OCI-LY1 (cell line): ENCODE results near the gene TIRAP.

Source experiments
- H2AFZ ChIP-seq: fragments of 200-600 bp; sonication (generic), shearing (Covaris generic); 2 replicates; pipeline ENCODE4 v1.6.0; 2014; ENCODE audit warnings: antibody characterized with exemption, mild to moderate bottlenecking, low read length
- H3F3A ChIP-seq: fragments of 200-600 bp; sonication (generic), shearing (Covaris generic); 2 replicates; pipeline ENCODE4 v1.6.0; 2014; ENCODE audit warnings: mild to moderate bottlenecking, antibody characterized with exemption, low read length, moderate library complexity; ENCODE audit not compliant: insufficient read depth
- H3K27ac ChIP-seq: fragments of 200-600 bp; sonication (generic); 2 replicates; pipeline ENCODE4 v1.5.1; 2014; ENCODE audit warnings: low read length, mixed run types, mild to moderate bottlenecking, low read depth; ENCODE audit not compliant: poor library complexity, severe bottlenecking
- H3K27me3 ChIP-seq: fragments of 200-600 bp; sonication (generic); 2 replicates; pipeline ENCODE4 v1.6.0; 2014; ENCODE audit warnings: antibody characterized with exemption, mild to moderate bottlenecking, low read length, moderate library complexity; ENCODE audit not compliant: insufficient read depth
- H3K36me3 ChIP-seq: fragments of 200-600 bp; sonication (generic); 2 replicates; pipeline ENCODE4 v1.6.1; 2014; ENCODE audit warnings: mild to moderate bottlenecking, antibody characterized with exemption, low read length, moderate library complexity, mixed read lengths; ENCODE audit not compliant: insufficient read depth
- H3K4me1 ChIP-seq: fragments of 200-600 bp; sonication (generic); 2 replicates; pipeline ENCODE4 v1.5.1; 2014; ENCODE audit warnings: mild to moderate bottlenecking, low read length, moderate library complexity; ENCODE audit not compliant: insufficient read depth, severe bottlenecking
- H3K4me2 ChIP-seq: fragments of 200-600 bp; sonication (generic), shearing (Covaris generic); 2 replicates; pipeline ENCODE4 v1.6.1; 2014; ENCODE audit warnings: low read length
- H3K4me3 ChIP-seq: fragments of 200-600 bp; sonication (generic); 2 replicates; pipeline ENCODE4 v1.5.1; 2014; ENCODE audit warnings: low read length, low read depth, mild to moderate bottlenecking, mixed read lengths; ENCODE audit not compliant: poor library complexity, severe bottlenecking
- H3K79me2 ChIP-seq: fragments of 200-600 bp; shearing (Covaris generic); 2 replicates; pipeline ENCODE4 v1.6.1; 2016; ENCODE audit warnings: mixed run types, low read length, mixed read lengths; ENCODE audit not compliant: insufficient read depth
- H3K9ac ChIP-seq: fragments of 200-600 bp; sonication (generic), shearing (Covaris generic); 2 replicates; pipeline ENCODE4 v1.6.1; 2014; ENCODE audit warnings: mild to moderate bottlenecking, low read length, mixed read lengths
- H3K9me2 ChIP-seq: fragments of 200-600 bp; sonication (generic), shearing (Covaris generic); 2 replicates; pipeline ENCODE4 v1.6.1; 2014; ENCODE audit warnings: low read depth, mild to moderate bottlenecking, low read length, mixed read lengths
- H3K9me3 ChIP-seq: fragments of 200-600 bp; shearing (Covaris generic); 2 replicates; pipeline ENCODE4 v1.6.1; 2014; ENCODE audit warnings: low read length, mixed read lengths
- H4K20me1 ChIP-seq: fragments of 200-600 bp; sonication (generic), shearing (Covaris generic); 2 replicates; pipeline ENCODE4 v1.6.0; 2016; ENCODE audit warnings: mild to moderate bottlenecking, low read length; ENCODE audit not compliant: insufficient read depth
- CTCF ChIP-seq: fragments of 200-600 bp; sonication (generic), shearing (Covaris generic); IDR thresholded peaks from 2 replicates; pipeline ENCODE4 v1.5.1; 2017; ENCODE audit warnings: mild to moderate bottlenecking, antibody characterized with exemption, low read length, moderate library complexity, mixed read lengths
- EZH2 ChIP-seq: fragments of 200-600 bp; sonication (generic), shearing (Covaris generic); IDR thresholded peaks from 2 replicates; pipeline ENCODE4 v1.8.0; 2017; ENCODE audit warnings: borderline replicate concordance, mixed run types, mild to moderate bottlenecking, antibody characterized with exemption, low read length, moderate library complexity, mixed read lengths

TIRAP gene

DNA sequence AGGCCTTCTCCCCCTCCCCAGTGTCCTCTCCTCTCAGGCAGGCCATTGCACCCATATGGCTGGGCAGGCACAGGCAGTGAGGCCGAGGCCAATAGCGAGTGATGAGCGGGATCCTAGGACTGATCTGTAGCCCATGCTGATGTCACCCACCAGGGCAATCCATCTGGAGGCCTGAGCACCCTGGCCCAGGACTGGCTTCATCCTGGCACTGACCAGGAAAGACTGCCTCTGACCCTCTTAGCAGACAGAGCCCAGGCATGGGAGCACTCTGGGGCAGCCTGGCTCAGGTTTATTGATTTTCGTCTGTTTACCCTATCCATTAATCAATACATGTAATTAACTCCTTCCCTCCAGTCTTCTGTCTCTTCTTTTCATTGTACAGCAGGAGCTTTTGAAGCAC is 5.1 kb upstream of the TIRAP start:
- H3F3A ChIP-seq = no peaks in the 10 kb centered on the region
- H3K36me3 ChIP-seq = peaks cover 43% of the 10 kb centered on the region
- no peak overlapping the region for H3K27ac ChIP-seq
- no peaks in the 10 kb centered on the region for H3K27me3 ChIP-seq
- H3K4me2 ChIP-seq = no peak overlapping the region
- peaks cover 14% of the 10 kb centered on the region for H3K4me1 ChIP-seq
- no peak overlapping the region for H2AFZ ChIP-seq
- TF ChIP-seq CTCF = no peak
- no peak for TF ChIP-seq EZH2
- no peaks in the 10 kb centered on the region for H4K20me1 ChIP-seq
- no peaks in the 10 kb centered on the region for H3K79me2 ChIP-seq
- no peaks in the 10 kb centered on the region for H3K9me3 ChIP-seq
- no peak overlapping the region for H3K9ac ChIP-seq
- no peaks in the 10 kb centered on the region for H3K9me2 ChIP-seq
- no peak overlapping the region for H3K4me3 ChIP-seq

GRCh38 chr11:126279191-126279590 is 3.7 kb upstream of the TIRAP start:
- Histone ChIP-seq H3K79me2 (no peaks in the 10 kb centered on the region), H3K9me2 (no peaks in the 10 kb centered on the region), H3K4me2 (no peak overlapping the region), H3K9ac (no peak overlapping the region), H3K36me3 (peaks cover 29% of the 10 kb centered on the region), H2AFZ (no peak overlapping the region), H3K27me3 (no peaks in the 10 kb centered on the region), H3K9me3 (no peaks in the 10 kb centered on the region), H3K4me1 (peaks cover 21% of the 10 kb centered on the region), H3K4me3 (no peak overlapping the region), H3F3A (no peaks in the 10 kb centered on the region), H3K27ac (no peak overlapping the region), H4K20me1 (no peaks in the 10 kb centered on the region)
- TF ChIP-seq EZH2 (no peak), CTCF (no peak)

DNA sequence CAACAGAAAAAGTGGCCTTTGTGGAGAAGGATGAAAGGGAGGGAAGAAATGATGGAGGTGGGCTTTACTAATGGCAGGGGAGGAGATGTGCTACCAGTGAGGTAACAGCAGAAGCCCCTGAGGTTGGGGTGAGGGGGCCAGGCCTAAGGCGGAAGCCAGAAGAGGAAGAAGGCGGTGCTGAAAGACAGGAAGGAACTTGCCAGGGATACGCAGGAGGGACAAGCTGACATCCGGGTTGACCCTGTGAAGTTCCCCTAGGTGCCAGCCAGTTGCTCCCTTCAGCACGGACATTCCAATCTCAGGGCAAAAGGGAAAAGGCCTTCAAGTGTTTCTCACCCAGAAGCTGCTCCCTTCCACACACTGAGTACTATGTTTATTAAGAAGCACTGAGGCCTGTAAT is 2.3 kb upstream of the TIRAP start:
- H3K4me1 ChIP-seq = peaks cover 28% of the 10 kb centered on the region
- H3K9me2 ChIP-seq = no peaks in the 10 kb centered on the region
- no peak overlapping the region for H3K27ac ChIP-seq
- no peaks in the 10 kb centered on the region for H4K20me1 ChIP-seq
- peaks cover 18% of the 10 kb centered on the region; the same call in 1 of the 2 replicates for H3K36me3 ChIP-seq
- H2AFZ ChIP-seq = no peak overlapping the region
- no peak overlapping the region for H3K9ac ChIP-seq
- H3K79me2 ChIP-seq = no peaks in the 10 kb centered on the region
- TF ChIP-seq CTCF (no peak), EZH2 (no peak)
- no peaks in the 10 kb centered on the region for H3F3A ChIP-seq
- no peak overlapping the region; the same call in 1 of the 2 replicates for H3K4me2 ChIP-seq
- no peaks in the 10 kb centered on the region for H3K9me3 ChIP-seq
- H3K4me3 ChIP-seq = no peak overlapping the region
- no peaks in the 10 kb centered on the region for H3K27me3 ChIP-seq
